Mucosa of descending colon (tissue), 3 donors: ENCODE results near the gene ARPC1B. TPM values are rescaled to one million over a fixed set of nuclear protein-coding genes. Genes with fewer than 3 reads are reported as not detected.
A peak's percentile ranks its signal among the peaks of the same experiment; 100 is the strongest.

Source experiments
- ATAC-seq: fragments of 200-7000 bp; cut with Tn5 transposase; one replicate; pipeline ENCODE4 v1.9.1; 2020; ENCODE audit warnings: mild to moderate bottlenecking, moderate library complexity
- DNase-seq, 3 donors: peaks; one replicate each; pipeline ENCODE4 v3.0.0-alpha.2; 2020
- H3K36me3 ChIP-seq: fragments of 200-600 bp; one replicate; pipeline ENCODE4 v1.8.0; 2021; ENCODE audit warnings: low read depth, mild to moderate bottlenecking
- H3K4me1 ChIP-seq: fragments of 200-600 bp; one replicate; pipeline ENCODE4 v1.8.0; 2021; ENCODE audit warnings: low read depth, mild to moderate bottlenecking
- H3K4me3 ChIP-seq: fragments of 200-600 bp; one replicate; pipeline ENCODE4 v1.8.0; 2021; ENCODE audit warnings: mild to moderate bottlenecking
- H3K9me3 ChIP-seq: fragments of 200-600 bp; one replicate; pipeline ENCODE4 v1.8.0; 2021; ENCODE audit warnings: mild to moderate bottlenecking
- intact Hi-C, 2 donors: fragments of 100-400 bp; cut with DNase I in 1 of 2; cut with micrococcal nuclease in 1 of 2; formaldehyde crosslinking; loops; one replicate each; pipeline versions ENCODE4 v1.11.0 to v1.11.1; 2022; cut with DNase I, micrococcal nuclease
- total RNA-seq, 3 donors: library from RNA; stranded (reverse); fragmentation: NEBNext Ultra II Directional in 2 of 3; extraction: Animal tissue kit (Norgen Biotek cat#: 25700) in 2 of 3; gene quantifications; one replicate each; pipeline versions ENCODE4 v1.2.1 to v1.2.4, GENCODE V29; 2021 to 2023
- TF ChIP-seq, protein P1 (sequence below): fragments of 200-600 bp; IDR thresholded peaks from one replicate; pipeline ENCODE4 v1.8.0; 2022; ENCODE audit warnings: antibody characterized with exemption, mild to moderate bottlenecking
- donor health status: DM: no; HTN: no; CAD: no; lungs with moderate emphysema.
- donor health status: DM: no; HTN: no; CAD: no.
- donor health status: DM: no; HTN: yes; CAD: no.

The ARPC1B gene
- total RNA-seq, 3 donors from 2014 or later: 107 to 153 (median 119) TPM

DNA sequence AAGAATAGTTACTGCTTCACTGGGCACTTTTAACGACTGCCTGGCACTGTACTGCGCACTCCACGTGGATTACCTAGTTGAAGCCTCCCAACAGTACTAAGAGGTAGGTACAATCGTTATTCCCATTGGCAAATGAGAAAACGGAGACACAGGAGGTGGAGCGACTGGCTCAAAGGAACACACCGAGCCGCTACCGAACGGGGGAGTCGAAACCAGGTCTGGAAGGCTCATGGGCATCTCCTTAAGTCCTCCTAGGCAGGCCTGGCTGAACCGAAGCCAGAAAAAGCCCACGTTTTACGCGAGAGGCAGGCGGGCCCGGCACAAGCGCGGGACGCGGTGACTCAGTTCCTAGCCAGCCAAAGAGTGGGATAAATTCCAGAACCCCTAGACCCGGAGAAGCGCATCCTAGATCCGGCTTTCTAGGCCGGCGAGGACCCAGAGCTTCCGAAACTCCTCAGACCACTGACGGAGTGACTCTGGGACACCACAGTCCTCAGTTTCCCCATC lies 33.4 kb downstream of the ARPC1B start:
- Histone ChIP-seq H3K4me3 (peak overlapping the region; percentile 97), H3K4me1 (peaks cover 26% of the 10 kb centered on the region), H3K36me3 (peaks cover 10% of the 10 kb centered on the region), H3K9me3 (no peaks in the 10 kb centered on the region)
- TF ChIP-seq, protein P1, sequence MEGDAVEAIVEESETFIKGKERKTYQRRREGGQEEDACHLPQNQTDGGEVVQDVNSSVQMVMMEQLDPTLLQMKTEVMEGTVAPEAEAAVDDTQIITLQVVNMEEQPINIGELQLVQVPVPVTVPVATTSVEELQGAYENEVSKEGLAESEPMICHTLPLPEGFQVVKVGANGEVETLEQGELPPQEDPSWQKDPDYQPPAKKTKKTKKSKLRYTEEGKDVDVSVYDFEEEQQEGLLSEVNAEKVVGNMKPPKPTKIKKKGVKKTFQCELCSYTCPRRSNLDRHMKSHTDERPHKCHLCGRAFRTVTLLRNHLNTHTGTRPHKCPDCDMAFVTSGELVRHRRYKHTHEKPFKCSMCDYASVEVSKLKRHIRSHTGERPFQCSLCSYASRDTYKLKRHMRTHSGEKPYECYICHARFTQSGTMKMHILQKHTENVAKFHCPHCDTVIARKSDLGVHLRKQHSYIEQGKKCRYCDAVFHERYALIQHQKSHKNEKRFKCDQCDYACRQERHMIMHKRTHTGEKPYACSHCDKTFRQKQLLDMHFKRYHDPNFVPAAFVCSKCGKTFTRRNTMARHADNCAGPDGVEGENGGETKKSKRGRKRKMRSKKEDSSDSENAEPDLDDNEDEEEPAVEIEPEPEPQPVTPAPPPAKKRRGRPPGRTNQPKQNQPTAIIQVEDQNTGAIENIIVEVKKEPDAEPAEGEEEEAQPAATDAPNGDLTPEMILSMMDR: no peak
- DNase-seq (peak; percentile 43 to 68 (median 60)), ATAC-seq (peak; percentile 49)
- intact Hi-C loops: no loop called here

DNA sequence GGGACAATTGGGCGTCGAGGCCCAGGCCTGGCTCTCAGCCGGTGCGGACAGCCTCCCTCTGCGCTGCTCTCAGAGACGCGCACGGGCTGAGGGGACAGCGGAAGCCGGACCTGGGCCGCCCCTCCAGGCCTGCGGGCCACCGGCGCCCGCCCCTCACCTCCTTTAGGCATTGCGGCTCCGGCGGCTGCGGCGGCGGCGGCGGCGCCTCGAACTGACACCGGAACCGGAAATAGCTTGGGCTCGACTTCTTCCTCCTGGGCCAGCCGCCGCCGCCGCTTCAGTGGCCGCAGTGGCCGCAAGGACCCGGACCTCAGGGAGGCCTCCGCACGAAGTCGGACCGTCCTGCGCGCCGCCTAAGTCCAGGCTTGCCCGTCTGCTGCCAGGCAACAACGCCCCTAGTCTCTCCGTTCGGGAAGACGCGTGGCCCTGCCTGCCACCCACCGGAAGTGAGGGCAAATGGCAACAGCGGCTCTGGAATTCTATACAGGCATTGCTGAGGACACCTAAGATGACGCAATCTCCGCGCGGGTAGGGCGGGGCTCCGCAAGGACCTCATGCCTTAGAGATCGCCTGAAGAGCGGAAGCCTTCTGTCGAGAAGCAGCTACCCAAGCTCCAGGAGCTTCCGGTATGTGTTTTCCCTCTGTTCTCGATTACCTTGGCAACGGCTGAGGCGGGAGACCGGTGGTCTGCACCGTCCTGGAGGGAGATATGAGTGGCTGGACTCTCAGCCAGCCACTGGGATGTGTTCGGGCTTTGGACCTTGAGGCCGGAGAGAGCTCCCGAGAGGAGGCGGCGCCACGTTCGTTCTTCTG lies 34.1 kb downstream of the ARPC1B start, which contains the start of the genes BUD31 and PDAP1:
Gene BUD31 (plus strand): TSS at position 591 of the 813 bp plus-strand sequence. CDS start 2,124 bp downstream, outside the sequence.
Gene PDAP1 (minus strand): TSS at position 219 of the 813 bp plus-strand sequence. CDS start 49 bp downstream, at position 170.
- intact Hi-C loops: no loop called here
- TF ChIP-seq, protein P1: no peak
- Histone ChIP-seq H3K4me3 (peak within 1 kb of the TSS; percentile 97), H3K36me3 (peaks cover 15% of the 10 kb centered on the region), H3K9me3 (no peaks in the 10 kb centered on the region), H3K4me1 (peaks cover 26% of the 10 kb centered on the region)
- DNase-seq: peak; percentile 93 to 96 (median 94)
- ATAC-seq: peak; percentile 96

DNA sequence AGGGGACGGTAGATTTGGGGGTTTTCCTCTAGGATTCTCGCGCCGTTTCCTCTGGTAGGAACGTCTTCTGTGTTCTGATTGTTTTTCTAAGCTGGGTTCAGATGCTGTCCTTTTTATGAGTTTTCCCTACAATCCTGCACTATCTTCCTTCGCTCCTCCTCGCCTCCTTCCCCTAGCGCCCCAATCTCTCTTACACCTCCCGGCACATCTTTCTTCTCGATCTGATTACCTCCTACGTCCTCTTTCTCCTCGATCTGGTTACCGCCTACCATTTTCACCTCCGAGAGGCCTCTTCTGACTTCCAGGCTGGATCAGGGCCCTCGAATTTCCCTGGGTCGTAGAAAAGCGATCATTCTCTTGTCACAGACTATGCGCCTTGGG lies 34.7 kb downstream of the ARPC1B start:
- H3K36me3 ChIP-seq: peaks cover 18% of the 10 kb centered on the region
- peak; percentile 1 for ATAC-seq
- peaks cover 26% of the 10 kb centered on the region for H3K4me1 ChIP-seq
- TF ChIP-seq, protein P1: no peak
- intact Hi-C loops: no loop called here
- DNase-seq: peak in 1 of 3 donors; percentile 11
- H3K4me3 ChIP-seq: peak overlapping the region; percentile 97
- no peaks in the 10 kb centered on the region for H3K9me3 ChIP-seq

DNA sequence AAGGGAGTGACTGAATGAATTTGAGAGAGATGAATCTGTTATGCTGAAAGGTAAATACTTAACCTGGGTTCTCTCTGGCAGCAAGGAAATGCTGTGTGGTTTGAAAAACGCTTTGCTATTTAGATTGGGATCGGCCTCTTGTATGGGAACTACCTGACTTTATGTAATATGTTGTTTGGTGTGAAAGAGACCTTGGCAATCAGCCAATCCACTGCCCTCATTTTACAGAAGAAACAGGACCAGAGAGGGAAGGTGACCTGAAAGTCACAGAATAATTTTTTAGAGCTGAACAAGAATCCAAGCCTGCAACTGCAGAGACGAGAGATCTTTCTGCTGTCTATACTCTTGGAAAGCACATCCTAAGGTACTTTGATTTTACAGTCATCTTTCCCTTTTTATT lies 35.3 kb downstream of the ARPC1B start:
- peaks cover 18% of the 10 kb centered on the region for H3K36me3 ChIP-seq
- intact Hi-C loops: no loop called here
- DNase-seq (no peak), ATAC-seq (no peak)
- H3K4me3 ChIP-seq: no peak overlapping the region
- no peaks in the 10 kb centered on the region for H3K9me3 ChIP-seq
- peaks cover 26% of the 10 kb centered on the region for H3K4me1 ChIP-seq
- TF ChIP-seq, protein P1: no peak

DNA sequence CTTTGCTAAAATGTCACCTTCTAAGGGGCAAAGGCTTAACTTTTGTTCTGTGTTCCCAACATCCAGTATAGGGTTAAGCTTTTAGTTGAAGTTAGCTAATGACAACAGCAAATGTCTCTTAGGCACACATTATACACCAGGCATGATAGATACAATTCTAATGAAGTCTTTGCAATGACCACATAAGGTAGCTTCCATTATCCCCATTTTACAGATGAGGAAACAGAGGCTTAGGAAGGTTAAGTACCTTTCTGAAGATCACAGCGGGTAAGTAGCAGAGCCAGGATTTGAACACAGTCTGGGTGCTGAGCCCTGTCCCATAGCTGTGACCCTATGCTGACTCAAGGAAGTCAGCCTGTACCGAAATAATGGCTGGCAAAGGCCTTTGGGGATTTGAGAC lies 36.1 kb downstream of the ARPC1B start:
- H3K9me3 ChIP-seq: no peaks in the 10 kb centered on the region
- H3K4me3 ChIP-seq: no peak overlapping the region
- peaks cover 18% of the 10 kb centered on the region for H3K36me3 ChIP-seq
- no peak for ATAC-seq
- DNase-seq: no peak
- peaks cover 26% of the 10 kb centered on the region for H3K4me1 ChIP-seq
- intact Hi-C loops: no loop called here
- TF ChIP-seq, protein P1: no peak
